COLO668 (cell line): ENCODE data around the gene RPL12.

Source experiments
- DNase-seq: peaks from one replicate; lab custom pipeline; 2025; ENCODE audit not compliant: unreplicated experiment; lab: John Stamatoyannopoulos, UW

The RPL12 gene

DNA sequence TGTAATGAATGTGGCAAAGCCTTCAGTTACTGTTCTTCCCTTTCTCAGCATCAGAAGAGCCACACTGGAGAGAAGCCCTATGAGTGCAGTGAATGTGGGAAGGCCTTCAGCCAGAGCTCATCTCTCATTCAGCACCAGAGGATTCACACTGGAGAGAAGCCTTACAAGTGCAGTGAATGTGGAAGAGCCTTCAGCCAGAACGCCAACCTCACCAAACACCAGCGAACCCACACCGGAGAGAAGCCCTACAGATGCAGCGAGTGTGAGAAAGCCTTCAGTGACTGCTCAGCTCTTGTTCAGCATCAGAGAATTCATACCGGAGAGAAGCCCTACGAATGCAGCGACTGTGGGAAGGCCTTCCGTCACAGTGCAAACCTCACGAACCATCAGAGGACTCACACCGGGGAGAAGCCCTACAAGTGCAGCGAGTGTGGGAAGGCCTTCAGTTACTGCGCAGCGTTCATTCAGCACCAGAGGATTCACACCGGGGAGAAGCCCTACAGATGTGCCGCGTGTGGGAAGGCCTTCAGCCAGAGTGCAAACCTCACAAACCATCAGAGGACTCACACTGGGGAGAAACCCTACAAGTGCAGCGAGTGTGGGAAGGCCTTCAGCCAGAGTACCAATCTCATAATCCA is 6.8 kb downstream of the RPL12 start:
- DNase-seq = no peak

DNA sequence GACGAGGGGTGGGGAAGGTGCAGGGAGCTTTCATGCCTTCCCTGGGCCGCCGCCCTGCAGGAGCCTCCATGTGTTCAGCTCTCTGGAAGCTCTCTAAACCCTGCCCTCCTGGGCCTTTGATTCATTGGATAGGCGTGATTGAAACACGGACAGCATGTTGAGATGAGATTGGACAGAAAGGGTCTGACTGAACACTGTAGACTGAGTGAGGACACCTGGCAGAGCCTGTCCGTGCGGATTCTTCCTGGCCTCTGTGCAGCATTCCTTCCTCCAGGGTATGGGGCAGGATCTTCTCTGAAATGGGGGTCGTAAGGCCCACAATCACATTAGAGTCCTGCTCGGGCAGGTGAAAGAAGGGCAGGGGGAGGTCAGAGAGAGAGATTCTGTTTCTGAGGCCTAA is 12.8 kb downstream of the RPL12 start:
- DNase-seq = no peak

DNA sequence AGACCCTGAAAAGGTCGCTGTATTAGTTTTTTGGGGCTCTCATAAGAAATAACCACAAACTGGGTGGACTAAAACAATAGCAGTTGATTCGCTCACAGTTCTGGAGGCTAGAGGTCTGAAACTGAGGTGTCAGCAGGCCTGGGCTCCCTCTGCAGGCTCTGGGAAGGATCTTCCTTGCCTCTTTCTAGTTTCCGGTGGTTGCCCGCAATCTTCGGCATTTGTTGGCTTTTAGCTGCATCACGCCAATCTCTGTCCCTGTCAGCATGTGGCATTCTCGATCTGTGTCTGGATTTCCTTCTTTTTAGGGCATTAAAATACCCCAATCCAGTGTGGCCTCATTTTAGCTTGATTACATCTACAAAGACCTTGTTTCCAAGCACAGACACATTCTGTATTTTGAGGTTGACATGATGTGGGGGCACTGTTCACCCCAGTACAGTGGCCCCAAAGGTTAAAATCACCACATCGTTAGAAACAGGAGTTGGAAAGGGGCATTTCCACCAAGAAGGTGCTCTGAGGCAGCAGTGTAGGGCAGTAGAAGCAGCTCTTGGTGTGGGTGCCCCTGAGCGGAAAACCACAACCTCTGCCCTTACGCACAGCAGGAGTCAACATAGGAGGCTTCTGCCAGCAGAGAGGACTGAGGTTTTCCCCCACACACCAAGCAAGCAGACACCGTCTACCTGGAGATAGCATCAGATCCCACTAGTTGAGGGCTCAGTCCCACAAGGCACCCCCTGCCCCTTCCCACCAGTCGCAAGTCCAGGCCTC is 13.5 kb downstream of the RPL12 start:
- no peak for DNase-seq

- no peak for DNase-seq
These were observed 20.8 kb downstream of the RPL12 start for GRCh38 chr9:127430415-127430814.

DNA sequence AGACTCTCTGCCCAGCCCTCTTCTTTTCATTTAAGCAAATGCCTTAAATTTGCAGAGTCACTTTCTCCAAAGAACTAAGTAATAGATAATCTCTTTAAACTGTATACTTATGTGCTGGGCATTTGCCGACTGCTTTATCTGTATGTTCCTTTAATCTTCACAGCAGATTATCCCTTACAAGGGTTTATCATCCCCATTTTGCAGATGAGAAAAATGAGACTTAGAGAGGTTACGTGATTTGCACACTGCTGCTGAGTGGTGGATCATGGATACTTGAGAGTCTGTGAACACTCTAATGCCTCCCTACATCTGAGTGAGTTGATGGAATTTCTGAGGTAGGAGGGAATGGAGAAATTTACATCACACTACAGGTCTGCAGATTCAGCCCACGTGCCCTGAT is 22.9 kb downstream of the RPL12 start:
- DNase-seq = no peak

DNA sequence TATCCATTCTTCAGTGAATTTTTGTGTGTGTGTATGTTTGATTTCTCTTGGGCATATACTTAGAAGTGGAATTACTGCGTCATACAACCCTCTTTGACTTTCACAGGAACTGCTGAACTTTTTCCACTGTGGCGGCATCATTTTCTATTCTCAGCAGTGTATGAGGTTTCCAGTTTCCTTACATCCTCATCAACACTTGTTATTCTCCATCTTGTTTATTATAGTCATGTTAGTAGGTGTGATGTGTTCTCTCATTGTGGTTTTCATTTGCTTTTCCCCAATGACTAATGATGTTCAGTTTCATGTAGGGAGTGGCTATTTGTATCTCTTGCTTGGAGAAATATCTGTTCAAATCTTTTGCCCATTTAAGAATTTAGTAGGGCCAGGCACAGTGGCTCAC is 24.4 kb downstream of the RPL12 start:
- DNase-seq = no peak

DNA sequence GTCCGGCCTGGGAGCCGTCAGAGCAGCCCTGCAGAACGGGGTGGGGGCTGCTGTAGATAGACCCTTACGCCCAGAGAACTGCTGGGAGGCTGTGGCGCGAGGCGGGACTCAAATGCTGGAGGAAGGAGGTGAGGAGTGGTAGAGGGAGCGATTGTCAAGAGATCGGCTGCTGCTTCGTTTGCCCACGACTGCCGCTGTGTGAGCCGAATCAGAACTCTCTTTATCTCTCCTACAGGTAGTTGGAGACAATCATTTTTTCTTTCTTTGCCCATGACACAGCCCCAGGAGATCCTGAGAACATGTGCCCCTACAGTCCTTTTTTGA is 26.6 kb downstream of the RPL12 start:
- no peak for DNase-seq

- peak; percentile 91 for DNase-seq
These were observed 27.1 kb downstream of the RPL12 start, which contains the start of gene ZNF79 for GRCh38 chr9:127423934-127424675. TSS of gene ZNF79 (plus strand) at chr9:127424382. CDS start at chr9:127424788, 406 bp downstream.

GRCh38 chr9:127423476-127423933 is 27.7 kb downstream of the RPL12 start:
- DNase-seq = no peak

- DNase-seq = no peak
These were observed 28.4 kb downstream of the RPL12 start for GRCh38 chr9:127422787-127423186.

GRCh38 chr9:127422133-127422782 is 28.9 kb downstream of the RPL12 start:
- no peak for DNase-seq

DNA sequence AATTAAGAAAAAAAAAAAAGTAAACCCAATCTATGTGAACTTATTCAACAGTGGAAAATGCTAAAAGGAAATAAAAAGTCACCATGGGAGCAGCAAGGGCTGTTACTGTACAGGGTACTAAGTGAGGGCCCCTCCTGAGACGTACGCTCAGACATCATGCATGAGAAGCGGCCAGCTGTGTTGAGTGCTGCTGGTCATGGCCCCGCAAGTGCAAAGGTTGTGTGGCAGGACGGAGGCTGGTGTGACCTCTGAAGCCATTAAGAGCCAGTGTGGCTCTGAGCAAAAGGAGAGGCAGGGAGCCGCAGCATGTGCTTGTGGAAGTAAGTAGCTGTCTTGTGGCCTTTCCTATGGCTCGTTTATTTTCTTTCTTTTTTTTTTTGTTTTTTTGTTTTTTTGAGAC is 30.1 kb downstream of the RPL12 start:
- DNase-seq = no peak

DNA sequence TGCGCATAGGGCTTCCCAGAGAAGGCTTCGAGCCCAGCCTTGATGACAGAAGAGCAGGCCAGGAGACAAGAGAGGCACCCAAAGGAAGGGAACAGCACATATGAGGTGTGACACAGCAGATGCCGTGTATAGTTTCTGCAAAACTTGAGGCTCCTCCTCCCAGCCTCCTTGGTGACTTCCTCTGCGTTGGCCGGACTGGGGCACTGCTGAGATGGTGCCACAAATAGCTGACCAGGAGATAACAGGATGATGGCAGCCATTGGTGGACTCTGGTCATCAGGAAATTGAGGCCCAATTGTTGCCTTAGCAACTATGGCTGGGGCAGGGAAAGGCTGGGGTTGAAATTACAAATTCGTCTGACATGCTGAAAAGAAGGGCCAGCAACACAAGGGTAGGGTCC is 31.9 kb downstream of the RPL12 start:
- DNase-seq = no peak

DNA sequence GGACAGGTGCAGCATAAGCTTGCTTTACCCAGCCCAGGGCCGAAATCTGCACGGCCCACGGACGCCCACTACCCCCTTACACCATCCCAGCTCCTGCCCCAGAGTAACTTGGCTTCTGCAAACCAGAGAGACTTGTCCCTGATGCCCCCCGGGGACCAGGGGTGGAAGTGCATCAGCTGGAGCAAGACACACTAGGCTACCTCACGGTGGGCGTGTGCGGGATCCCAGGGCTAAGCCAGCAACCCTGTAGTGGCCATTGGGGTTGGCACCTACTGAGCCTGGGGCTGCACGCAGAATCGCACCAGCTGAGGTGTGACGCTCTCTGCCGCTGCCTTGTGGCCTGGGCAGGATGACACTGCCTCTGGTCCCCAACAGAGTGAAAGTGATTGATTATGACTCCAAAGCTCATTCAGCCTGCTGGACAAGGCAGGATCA is 33.2 kb downstream of the RPL12 start:
- DNase-seq = peak; percentile 62

GRCh38 chr9:127417131-127418036 is 33.8 kb downstream of the RPL12 start:
- DNase-seq = no peak

DNA sequence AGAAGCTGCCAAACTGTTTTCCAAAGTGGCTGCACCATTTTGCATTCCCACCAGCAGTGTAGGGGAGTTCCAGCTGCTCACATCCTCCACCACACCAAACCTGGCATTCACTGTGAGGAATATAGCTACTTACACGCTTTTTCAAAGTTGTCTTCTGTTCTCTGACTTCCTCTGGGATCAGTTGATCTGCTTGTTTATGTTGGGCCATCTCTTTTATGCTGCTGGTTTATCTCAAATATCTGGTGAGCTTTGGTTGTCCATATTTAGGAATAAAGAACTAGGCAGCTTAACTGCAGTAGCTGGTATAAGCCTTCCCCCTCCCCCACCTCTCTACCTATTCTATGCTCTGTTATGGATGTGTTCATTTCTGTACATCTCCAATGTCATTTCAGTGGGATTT is 35.5 kb downstream of the RPL12 start:
- DNase-seq = no peak

GRCh38 chr9:127415141-127415540 is 36.1 kb downstream of the RPL12 start:
- no peak for DNase-seq

DNA sequence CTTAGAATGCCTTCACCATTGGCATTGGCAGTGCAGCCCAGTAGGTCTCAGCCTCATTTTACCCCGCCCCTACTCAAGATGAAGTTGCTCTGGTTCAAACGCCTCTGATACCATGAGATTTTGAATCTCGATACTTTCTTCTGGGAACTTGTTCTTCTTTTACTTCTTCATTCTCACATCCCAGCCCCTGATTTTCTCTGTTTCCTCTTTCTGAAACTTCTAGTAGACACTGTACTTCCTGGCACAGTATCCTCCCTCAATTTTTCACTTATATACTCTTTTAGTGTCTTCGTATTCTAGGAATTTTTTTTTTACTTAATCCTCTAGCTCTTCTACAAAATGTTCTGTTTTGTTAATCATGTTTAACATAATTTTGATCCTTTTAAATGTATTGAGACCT is 40.1 kb downstream of the RPL12 start:
- DNase-seq = no peak

DNA sequence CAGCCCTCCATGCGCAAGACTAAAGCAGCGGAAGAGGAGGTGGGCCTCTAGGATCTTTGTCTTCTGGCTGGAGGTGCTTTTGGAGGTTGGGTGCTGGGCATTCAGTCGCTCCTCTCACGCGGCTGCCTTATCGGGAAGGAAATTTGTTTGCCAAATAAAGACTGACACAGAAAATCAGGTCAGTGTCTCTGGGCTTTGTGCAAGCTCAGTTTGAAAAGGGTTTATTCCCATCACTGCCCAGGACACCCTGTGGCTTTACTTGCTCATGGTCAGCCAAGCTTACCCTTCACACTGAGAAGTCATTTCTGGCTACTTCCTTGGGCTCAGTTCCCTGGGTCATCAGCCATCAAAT is 43.7 kb downstream of the RPL12 start:
- no peak for DNase-seq

DNA sequence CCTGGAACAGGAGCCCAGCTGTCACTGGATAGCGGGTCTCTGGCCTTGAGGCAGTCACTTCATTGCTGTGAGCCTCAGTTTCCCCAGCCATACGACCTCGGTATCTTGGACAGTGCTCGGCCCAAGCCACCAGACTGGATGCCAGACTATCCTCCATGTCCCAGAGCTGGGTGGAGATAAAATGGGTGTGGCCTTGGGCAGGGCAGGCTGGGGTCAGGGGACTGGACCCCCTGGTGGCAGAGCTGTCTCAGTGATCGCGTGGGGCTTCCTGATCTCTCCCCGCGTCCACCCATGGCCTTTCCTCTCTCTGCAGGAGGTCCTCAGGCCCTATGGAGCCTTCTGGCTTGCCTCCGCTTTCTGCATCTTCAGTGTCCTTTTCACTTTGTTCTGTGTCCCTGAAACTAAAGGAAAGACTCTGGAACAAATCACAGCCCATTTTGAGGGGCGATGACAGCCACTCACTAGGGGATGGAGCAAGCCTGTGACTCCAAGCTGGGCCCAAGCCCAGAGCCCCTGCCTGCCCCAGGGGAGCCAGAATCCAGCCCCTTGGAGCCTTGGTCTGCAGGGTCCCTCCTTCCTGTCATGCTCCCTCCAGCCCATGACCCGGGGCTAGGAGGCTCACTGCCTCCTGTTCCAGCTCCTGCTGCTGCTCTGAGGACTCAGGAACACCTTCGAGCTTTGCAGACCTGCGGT is 44.3 kb downstream of the RPL12 start:
- no peak for DNase-seq
